Transverse colon (tissue), 4 donors: Measurements from ENCODE around the gene ZNF296.

Experiments
- EP300 ChIP-seq: sonication (generic); formaldehyde crosslinking; IDR thresholded peaks from one replicate; pipeline ENCODE4 v1.6.1; 2017; ENCODE audit warnings: antibody characterized with exemption, low read depth
- POLR2AphosphoS5 ChIP-seq, 3 donors: sonication (generic); formaldehyde crosslinking; IDR thresholded peaks; one replicate each; pipeline ENCODE4 v1.6.1; 2016; ENCODE audit warnings: antibody characterized with exemption in 3 of 3
- TF ChIP-seq, protein P1 (sequence below), 5 experiments: fragments of 200-600 bp in 3 of 5; fragments of 450-650 bp in 2 of 5; sonication (generic) in 3 of 5; IDR thresholded peaks; 1 replicate in 2 of 5; 2 replicates in 3 of 5; pipeline ENCODE4 v1.5.1; 2016 to 2017; ENCODE audit warnings: antibody characterized with exemption in 5 of 5, inconsistent platforms in 3 of 5, mild to moderate bottlenecking in 2 of 5, moderate library complexity in 1 of 5

DNA sequence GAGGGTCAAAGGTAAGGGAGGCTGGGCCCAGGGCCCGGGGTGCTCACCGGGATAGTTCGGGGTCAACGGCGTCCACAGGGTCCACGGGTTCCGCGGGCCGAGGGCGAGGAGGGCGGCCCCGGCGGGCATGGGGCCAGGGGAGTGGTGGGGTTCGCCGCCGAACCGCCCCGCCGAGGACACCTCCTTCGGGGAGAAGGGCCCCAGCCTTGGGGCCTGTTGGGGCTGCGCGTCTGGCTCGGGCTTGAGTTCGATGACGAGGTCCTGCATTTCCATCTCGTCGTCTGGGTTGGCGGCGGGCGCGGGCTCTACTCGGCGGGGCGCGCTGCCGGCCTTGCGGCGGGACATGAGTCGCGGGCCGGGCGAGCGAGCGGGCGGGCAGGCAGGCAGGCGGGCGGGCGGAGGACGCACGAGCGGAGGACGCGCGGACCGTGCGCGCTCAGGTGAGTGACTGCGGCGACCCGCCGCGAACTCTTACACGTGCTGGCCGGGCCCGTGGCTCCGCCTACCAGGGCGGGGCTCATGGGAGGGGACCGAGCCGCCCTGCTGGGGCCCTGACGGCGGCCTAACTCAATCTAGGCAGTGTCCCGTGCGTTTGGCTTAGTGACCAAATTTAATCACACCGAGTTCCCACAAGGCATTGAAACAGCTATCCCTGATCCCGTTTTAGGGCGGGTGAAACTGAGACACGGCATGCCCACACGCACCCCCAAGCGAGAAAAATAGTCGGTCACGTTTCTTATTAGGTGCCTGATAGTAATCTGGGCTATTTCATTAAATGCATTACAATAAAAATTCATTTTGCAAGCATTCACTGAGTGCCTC, at the start of gene ZNF296:
- TF ChIP-seq, protein P1, sequence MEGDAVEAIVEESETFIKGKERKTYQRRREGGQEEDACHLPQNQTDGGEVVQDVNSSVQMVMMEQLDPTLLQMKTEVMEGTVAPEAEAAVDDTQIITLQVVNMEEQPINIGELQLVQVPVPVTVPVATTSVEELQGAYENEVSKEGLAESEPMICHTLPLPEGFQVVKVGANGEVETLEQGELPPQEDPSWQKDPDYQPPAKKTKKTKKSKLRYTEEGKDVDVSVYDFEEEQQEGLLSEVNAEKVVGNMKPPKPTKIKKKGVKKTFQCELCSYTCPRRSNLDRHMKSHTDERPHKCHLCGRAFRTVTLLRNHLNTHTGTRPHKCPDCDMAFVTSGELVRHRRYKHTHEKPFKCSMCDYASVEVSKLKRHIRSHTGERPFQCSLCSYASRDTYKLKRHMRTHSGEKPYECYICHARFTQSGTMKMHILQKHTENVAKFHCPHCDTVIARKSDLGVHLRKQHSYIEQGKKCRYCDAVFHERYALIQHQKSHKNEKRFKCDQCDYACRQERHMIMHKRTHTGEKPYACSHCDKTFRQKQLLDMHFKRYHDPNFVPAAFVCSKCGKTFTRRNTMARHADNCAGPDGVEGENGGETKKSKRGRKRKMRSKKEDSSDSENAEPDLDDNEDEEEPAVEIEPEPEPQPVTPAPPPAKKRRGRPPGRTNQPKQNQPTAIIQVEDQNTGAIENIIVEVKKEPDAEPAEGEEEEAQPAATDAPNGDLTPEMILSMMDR (IDR thresholded peaks at IDR 0.05) = no peak
- TF ChIP-seq EP300 = no peak
- peak; percentile 82 to 91 (median 87) for TF ChIP-seq POLR2AphosphoS5 (IDR thresholded peaks at IDR 0.05)
